HEK293 (cell line): ENCODE measurements around the gene MIEF2.

Experiments used
- GFI1B ChIP-seq: fragments of 450-650 bp; formaldehyde crosslinking; IDR thresholded peaks from 2 replicates; pipeline ENCODE4 v1.5.1; 2016; ENCODE audit warnings: missing biosample characterization, missing genetic modification characterization
- PATZ1 ChIP-seq: fragments of 450-650 bp; formaldehyde crosslinking; IDR thresholded peaks from 2 replicates; pipeline ENCODE4 v1.5.1; 2016; ENCODE audit warnings: missing biosample characterization, missing genetic modification characterization
- PRDM6 ChIP-seq: fragments of 450-650 bp; formaldehyde crosslinking; IDR thresholded peaks from 2 replicates; pipeline ENCODE4 v1.5.1; 2017; ENCODE audit warnings: missing biosample characterization, missing genetic modification characterization
- RBAK ChIP-seq: fragments of 450-650 bp; formaldehyde crosslinking; IDR thresholded peaks from 2 replicates; pipeline ENCODE4 v1.5.1; 2016; ENCODE audit warnings: missing biosample characterization, missing genetic modification characterization
- SP3 ChIP-seq: fragments of 450-650 bp; formaldehyde crosslinking; IDR thresholded peaks from 2 replicates; pipeline ENCODE4 v1.5.1; 2016; ENCODE audit warnings: missing biosample characterization, missing genetic modification characterization
- SP7 ChIP-seq: fragments of 450-650 bp; formaldehyde crosslinking; IDR thresholded peaks from 2 replicates; pipeline ENCODE4 v1.5.1; 2016; ENCODE audit warnings: missing biosample characterization, missing genetic modification characterization
- TRIM28 ChIP-seq: IDR thresholded peaks from 2 replicates; pipeline ENCODE4 v1.6.1; 2011; ENCODE audit warnings: low read length, control low read depth, borderline replicate concordance
- WT1 ChIP-seq: fragments of 450-650 bp; formaldehyde crosslinking; IDR thresholded peaks from 2 replicates; pipeline ENCODE4 v1.5.1; 2016; ENCODE audit warnings: missing biosample characterization, missing genetic modification characterization
- ZBTB7A ChIP-seq: fragments of 450-650 bp; formaldehyde crosslinking; IDR thresholded peaks from 2 replicates; pipeline ENCODE4 v1.5.1; 2016; ENCODE audit warnings: low read depth, missing biosample characterization, missing genetic modification characterization
- ZEB2 ChIP-seq: fragments of 450-650 bp; formaldehyde crosslinking; IDR thresholded peaks from 2 replicates; pipeline ENCODE4 v1.5.1; 2016; ENCODE audit warnings: missing biosample characterization, missing genetic modification characterization
- ZNF146 ChIP-seq: fragments of 450-650 bp; formaldehyde crosslinking; IDR thresholded peaks from 2 replicates; pipeline ENCODE4 v1.5.1; 2016; ENCODE audit warnings: missing biosample characterization, missing genetic modification characterization
- ZNF16 ChIP-seq: fragments of 450-650 bp; formaldehyde crosslinking; IDR thresholded peaks from 2 replicates; pipeline ENCODE4 v1.5.1; 2016; ENCODE audit warnings: low read depth, missing biosample characterization, missing genetic modification characterization
- ZNF211 ChIP-seq: fragments of 450-650 bp; formaldehyde crosslinking; IDR thresholded peaks from 2 replicates; pipeline ENCODE4 v1.5.1; 2016; ENCODE audit warnings: low read depth, missing biosample characterization, missing genetic modification characterization
- ZNF214 ChIP-seq: fragments of 450-650 bp; formaldehyde crosslinking; IDR thresholded peaks from 2 replicates; pipeline ENCODE4 v1.5.1; 2017; ENCODE audit warnings: missing biosample characterization, mild to moderate bottlenecking, missing genetic modification characterization, borderline replicate concordance
- ZNF354C ChIP-seq: fragments of 450-650 bp; formaldehyde crosslinking; IDR thresholded peaks from 2 replicates; pipeline ENCODE4 v1.5.1; 2016; ENCODE audit warnings: missing biosample characterization, missing genetic modification characterization, low read depth, borderline replicate concordance
- ZNF398 ChIP-seq: fragments of 450-650 bp; formaldehyde crosslinking; IDR thresholded peaks from 2 replicates; pipeline ENCODE4 v1.5.1; 2017; ENCODE audit warnings: missing biosample characterization, missing genetic modification characterization
- ZNF426 ChIP-seq: fragments of 450-650 bp; formaldehyde crosslinking; IDR thresholded peaks from 2 replicates; pipeline ENCODE4 v1.5.1; 2017; ENCODE audit warnings: missing biosample characterization, missing genetic modification characterization, mild to moderate bottlenecking, inconsistent platforms, moderate library complexity
- ZNF560 ChIP-seq: fragments of 450-650 bp; formaldehyde crosslinking; IDR thresholded peaks from 2 replicates; pipeline ENCODE4 v1.5.1; 2017; ENCODE audit warnings: missing biosample characterization, missing genetic modification characterization, borderline replicate concordance
- ZNF585B ChIP-seq: fragments of 450-650 bp; formaldehyde crosslinking; IDR thresholded peaks from 2 replicates; pipeline ENCODE4 v1.5.1; 2016; ENCODE audit warnings: missing biosample characterization, missing genetic modification characterization
- ZNF610 ChIP-seq: fragments of 450-650 bp; formaldehyde crosslinking; IDR thresholded peaks from 2 replicates; pipeline ENCODE4 v1.5.1; 2016; ENCODE audit warnings: missing biosample characterization, missing genetic modification characterization, borderline replicate concordance
- ZNF623 ChIP-seq: fragments of 450-650 bp; formaldehyde crosslinking; IDR thresholded peaks from 2 replicates; pipeline ENCODE4 v1.5.1; 2016; ENCODE audit warnings: missing biosample characterization, missing genetic modification characterization
- ZNF645 ChIP-seq: fragments of 450-650 bp; formaldehyde crosslinking; IDR thresholded peaks from 2 replicates; pipeline ENCODE4; 2016; ENCODE audit warnings: missing biosample characterization, missing genetic modification characterization
- ZNF670 ChIP-seq: fragments of 450-650 bp; formaldehyde crosslinking; IDR thresholded peaks from 2 replicates; pipeline ENCODE4 v1.5.1; 2016; ENCODE audit warnings: missing biosample characterization, missing genetic modification characterization, low read depth
- ZNF701 ChIP-seq: fragments of 450-650 bp; formaldehyde crosslinking; IDR thresholded peaks from 2 replicates; pipeline ENCODE4 v1.5.1; 2016; ENCODE audit warnings: missing biosample characterization, missing genetic modification characterization
- ZNF785 ChIP-seq: fragments of 450-650 bp; formaldehyde crosslinking; IDR thresholded peaks from 2 replicates; pipeline ENCODE4 v1.5.1; 2016; ENCODE audit warnings: missing biosample characterization, missing genetic modification characterization
- ZNF791 ChIP-seq: fragments of 450-650 bp; formaldehyde crosslinking; IDR thresholded peaks from 2 replicates; pipeline ENCODE4 v1.5.1; 2016; ENCODE audit warnings: missing biosample characterization, missing genetic modification characterization
- ZNF792 ChIP-seq: fragments of 450-650 bp; formaldehyde crosslinking; IDR thresholded peaks from 2 replicates; pipeline ENCODE4 v1.5.1; 2016; ENCODE audit warnings: missing biosample characterization, missing genetic modification characterization
- ZNF843 ChIP-seq: fragments of 450-650 bp; formaldehyde crosslinking; IDR thresholded peaks from 2 replicates; pipeline ENCODE4 v1.5.1; 2016; ENCODE audit warnings: missing biosample characterization, missing genetic modification characterization
- ZSCAN30 ChIP-seq: fragments of 450-650 bp; IDR thresholded peaks from 2 replicates; pipeline ENCODE4 v1.5.1; 2018; ENCODE audit warnings: missing biosample characterization, mild to moderate bottlenecking, missing genetic modification characterization, moderate library complexity
- TF ChIP-seq, protein P1 (sequence below): fragments of 450-650 bp; formaldehyde crosslinking; IDR thresholded peaks from 2 replicates; pipeline ENCODE4 v1.5.1; 2016; ENCODE audit warnings: missing biosample characterization, missing genetic modification characterization
- TF ChIP-seq, protein P2 (sequence below): fragments of 450-650 bp; formaldehyde crosslinking; optimal IDR thresholded peaks from 2 replicates; pipeline ENCODE3; 2016; ENCODE audit warnings: missing biosample characterization, mild to moderate bottlenecking, missing genetic modification characterization

MIEF2 gene

DNA sequence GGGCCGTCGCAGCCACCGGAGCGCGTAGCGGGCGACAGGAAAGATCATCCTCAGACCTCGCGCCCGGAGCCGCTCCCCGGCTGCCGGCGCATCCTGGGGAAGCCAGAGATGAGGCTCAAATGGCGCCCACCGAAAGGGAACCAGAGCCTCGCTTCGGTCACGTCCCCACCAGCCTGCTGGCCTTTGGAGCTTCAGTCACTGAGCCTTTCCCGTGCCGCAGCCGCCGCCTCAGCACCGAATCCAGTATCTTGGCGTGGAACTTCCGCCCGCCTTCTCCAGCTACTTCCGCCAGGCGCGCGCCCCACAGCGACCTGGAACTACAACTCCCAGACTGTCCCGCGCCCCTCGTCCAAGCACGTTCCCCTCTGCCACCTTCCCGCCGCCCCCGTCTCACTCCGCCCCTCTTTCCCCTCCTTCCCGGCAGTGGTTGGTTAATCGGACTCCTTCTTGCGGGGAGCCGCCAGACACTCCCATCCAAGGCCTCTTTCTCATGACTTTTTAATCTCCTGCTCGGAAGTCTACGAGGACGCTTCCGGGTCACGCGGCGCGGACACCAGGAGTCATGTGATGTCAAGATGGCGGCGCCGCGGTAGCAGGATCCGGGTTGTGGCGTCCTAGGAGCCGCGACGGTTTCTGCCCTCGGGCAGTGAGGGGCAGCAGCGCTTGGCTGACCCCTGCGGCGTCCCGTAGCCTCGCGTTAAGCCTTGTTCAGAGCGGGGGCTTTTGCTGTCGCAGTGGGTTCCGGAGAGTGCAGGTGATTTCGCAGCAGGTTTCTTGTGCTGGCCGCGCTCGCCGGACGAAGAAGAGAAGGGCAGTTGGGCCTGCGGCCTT is 54.5 kb downstream of the MIEF2 start, which contains the start of the genes SMCR8 and TOP3A (continued):
- TF ChIP-seq ZNF354C (tag by site-specific recombination) (no peak), TRIM28 (no peak), ZNF610 (tag by site-specific recombination) (no peak), ZNF214 (tag by site-specific recombination) (no peak), ZNF791 (tag by site-specific recombination) (no peak), RBAK (no peak), ZNF560 (tag by site-specific recombination) (no peak), ZNF645 (no peak), ZEB2 (tag by site-specific recombination) (peak; percentile 67; the same call in 1 of the 2 replicates), ZNF426 (tag by site-specific recombination) (no peak), ZNF701 (no peak), ZNF792 (tag by site-specific recombination) (no peak), ZNF785 (tag by site-specific recombination) (no peak), ZNF670 (tag by site-specific recombination) (no peak), ZNF843 (tag by site-specific recombination) (no peak), ZNF146 (tag by site-specific recombination) (no peak; the same call in 1 of the 2 replicates), ZNF211 (tag by site-specific recombination) (no peak), ZNF398 (tag by site-specific recombination) (peak; percentile 75), ZBTB7A (peak; percentile 52; the same call in 1 of the 2 replicates), WT1 (tag by site-specific recombination) (0 out of 2 replicates have a peak, but pooled peaks have one; percentile 57), ZNF623 (tag by site-specific recombination) (no peak), SP3 (tag by site-specific recombination) (peak; percentile 97), ZSCAN30 (tag by site-specific recombination) (no peak; the same call in 1 of the 2 replicates), PATZ1 (peak; percentile 94), ZNF16 (no peak), PRDM6 (tag by site-specific recombination) (no peak), SP7 (peak; percentile 56), ZNF585B (tag by site-specific recombination) (no peak), GFI1B (tag by site-specific recombination) (no peak)
- TF ChIP-seq, protein P1, sequence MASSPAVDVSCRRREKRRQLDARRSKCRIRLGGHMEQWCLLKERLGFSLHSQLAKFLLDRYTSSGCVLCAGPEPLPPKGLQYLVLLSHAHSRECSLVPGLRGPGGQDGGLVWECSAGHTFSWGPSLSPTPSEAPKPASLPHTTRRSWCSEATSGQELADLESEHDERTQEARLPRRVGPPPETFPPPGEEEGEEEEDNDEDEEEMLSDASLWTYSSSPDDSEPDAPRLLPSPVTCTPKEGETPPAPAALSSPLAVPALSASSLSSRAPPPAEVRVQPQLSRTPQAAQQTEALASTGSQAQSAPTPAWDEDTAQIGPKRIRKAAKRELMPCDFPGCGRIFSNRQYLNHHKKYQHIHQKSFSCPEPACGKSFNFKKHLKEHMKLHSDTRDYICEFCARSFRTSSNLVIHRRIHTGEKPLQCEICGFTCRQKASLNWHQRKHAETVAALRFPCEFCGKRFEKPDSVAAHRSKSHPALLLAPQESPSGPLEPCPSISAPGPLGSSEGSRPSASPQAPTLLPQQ: peak; percentile 66; the same call in 1 of the 2 replicates
- TF ChIP-seq, protein P2, sequence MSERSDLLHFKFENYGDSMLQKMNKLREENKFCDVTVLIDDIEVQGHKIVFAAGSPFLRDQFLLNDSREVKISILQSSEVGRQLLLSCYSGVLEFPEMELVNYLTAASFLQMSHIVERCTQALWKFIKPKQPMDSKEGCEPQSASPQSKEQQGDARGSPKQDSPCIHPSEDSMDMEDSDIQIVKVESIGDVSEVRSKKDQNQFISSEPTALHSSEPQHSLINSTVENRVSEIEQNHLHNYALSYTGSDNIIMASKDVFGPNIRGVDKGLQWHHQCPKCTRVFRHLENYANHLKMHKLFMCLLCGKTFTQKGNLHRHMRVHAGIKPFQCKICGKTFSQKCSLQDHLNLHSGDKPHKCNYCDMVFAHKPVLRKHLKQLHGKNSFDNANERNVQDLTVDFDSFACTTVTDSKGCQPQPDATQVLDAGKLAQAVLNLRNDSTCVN: peak; percentile 100
